Renal pelvis (tissue), 4 donors: ENCODE data around the gene BSN. TPM values are rescaled to one million over a fixed set of nuclear protein-coding genes. Genes with fewer than 3 reads are reported as not detected.

Experiments used
- DNase-seq: peaks from one replicate; pipeline ENCODE4 v3.0.0-alpha.2; 2013
- polyA plus RNA-seq, 3 donors: library from polyadenylated mRNA; unstranded; fragments of 120-200 nt; gene quantifications; one replicate each; pipeline ENCODE4 v1.2.1, GENCODE V29; 2013; ENCODE audit not compliant: insufficient read length in 3 of 3

The BSN gene
- polyA plus RNA-seq, 3 donors = 1.6 to 2.1 (median 2.0) TPM

DNA sequence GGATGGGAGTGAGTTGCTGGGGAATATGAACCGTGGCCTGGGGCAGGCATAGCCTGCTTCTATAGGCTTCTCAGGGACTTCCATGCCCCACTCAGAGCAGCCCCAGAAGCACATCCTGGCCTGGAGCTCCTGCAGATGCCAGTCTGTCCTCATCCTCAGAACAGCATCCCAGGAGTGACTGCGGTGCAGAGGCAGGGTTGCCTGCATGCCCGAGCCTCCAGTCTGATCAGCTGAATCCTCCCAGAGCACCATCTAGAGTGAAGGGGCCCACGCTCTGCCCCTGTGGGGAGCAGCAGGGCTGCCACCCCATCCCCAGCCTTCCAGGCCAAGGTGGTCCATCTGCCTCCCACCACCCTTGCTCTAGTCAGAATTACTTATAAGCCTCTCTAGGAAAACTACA lies 75.2 kb downstream of the BSN start:
- no peak for DNase-seq

GRCh38 chr3:49629866-49630265 lies 75.6 kb downstream of the BSN start:
- no peak for DNase-seq

DNA sequence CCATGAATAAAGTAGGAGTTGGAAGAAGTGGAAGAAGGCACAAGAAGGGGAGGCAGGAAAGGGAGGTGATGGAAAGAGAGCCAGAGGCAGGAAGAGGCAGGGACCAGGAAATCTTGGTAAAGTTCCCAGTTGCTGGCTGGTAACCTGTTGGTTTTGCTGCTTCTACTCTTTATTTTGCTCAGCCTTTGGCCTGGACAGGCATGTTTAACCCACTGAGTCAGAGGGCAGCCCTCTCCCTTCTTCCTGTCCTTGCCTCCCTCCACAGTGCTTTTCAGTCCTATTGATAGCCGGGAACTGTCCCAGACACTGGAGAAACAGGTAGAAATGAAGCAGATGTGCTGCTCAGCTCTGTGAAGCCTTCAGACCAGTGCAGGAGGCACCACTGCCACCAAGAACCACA lies 76.5 kb downstream of the BSN start:
- no peak for DNase-seq

DNA sequence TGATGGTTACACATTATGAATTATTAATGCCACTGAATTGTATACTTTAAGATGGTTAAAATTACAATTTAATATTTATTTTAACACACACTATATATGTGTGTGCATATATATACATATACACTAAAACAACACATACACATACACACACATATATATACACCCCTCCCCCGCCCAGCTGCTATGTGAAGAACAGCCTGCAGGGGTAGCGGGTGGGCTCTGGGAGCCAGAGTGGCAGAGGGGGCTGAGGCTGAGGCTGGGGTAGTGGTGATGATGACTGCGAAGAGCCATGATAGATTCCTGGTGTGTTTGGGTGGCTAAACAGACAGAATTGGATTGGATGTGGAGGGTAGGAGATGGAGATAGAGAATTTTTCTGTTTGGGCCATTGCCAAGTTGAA lies 80.5 kb downstream of the BSN start:
- no peak for DNase-seq

GRCh38 chr3:49636883-49637609 lies 82.8 kb downstream of the BSN start:
- DNase-seq = no peak

GRCh38 chr3:49638445-49638844 lies 84.2 kb downstream of the BSN start:
- DNase-seq = no peak

GRCh38 chr3:49639551-49639950 lies 85.3 kb downstream of the BSN start:
- DNase-seq = no peak

GRCh38 chr3:49641292-49641691 lies 87.0 kb downstream of the BSN start:
- DNase-seq = no peak

DNA sequence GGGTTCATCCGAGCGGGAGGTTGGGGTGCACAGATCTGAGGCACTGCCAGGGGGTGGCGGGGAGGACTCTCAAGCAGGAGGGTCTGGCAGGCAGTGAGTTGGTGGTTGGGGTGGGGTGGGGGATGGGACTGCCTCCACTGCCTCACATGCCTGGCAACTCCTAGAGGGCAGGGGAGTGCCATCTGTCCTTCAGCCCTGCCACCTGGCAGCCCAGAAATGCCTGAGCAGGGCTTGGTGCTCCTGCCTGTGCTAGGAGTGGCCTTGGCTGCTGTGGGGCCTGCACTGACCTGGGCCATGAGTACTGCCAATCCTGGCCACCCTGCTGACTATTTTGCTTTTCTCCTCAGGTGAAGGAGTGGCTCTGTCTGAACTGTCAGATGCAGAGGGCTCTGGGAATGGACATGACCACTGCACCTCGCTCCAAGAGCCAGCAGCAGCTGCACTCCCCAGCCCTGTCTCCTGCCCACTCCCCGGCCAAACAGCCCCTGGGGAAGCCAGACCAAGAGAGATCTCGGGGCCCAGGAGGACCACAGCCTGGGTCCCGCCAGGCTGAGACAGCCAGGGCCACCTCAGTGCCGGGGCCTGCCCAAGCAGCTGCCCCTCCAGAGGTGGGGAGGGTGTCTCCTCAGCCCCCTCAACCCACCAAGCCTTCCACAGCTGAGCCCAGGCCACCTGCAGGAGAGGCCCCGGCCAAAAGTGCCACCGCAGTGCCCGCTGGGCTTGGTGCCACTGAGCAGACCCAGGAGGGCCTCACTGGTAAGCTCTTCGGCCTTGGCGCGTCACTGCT lies 87.8 kb downstream of the BSN start:
- DNase-seq = no peak

DNA sequence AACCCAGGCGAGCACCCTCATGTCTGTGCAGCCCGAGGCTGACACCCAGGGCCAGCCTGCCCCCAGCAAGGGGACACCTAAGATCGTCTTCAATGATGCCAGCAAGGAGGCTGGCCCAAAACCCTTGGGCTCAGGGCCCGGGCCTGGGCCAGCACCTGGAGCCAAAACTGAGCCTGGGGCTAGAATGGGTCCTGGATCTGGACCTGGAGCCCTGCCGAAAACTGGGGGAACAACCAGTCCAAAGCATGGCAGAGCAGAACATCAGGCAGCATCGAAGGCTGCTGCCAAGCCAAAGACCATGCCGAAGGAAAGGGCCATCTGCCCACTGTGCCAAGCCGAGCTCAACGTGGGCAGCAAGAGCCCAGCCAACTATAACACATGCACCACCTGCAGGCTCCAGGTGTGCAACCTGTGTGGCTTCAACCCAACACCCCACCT lies 88.5 kb downstream of the BSN start:
- no peak for DNase-seq

GRCh38 chr3:49644684-49645083 lies 90.4 kb downstream of the BSN start:
- no peak for DNase-seq

DNA sequence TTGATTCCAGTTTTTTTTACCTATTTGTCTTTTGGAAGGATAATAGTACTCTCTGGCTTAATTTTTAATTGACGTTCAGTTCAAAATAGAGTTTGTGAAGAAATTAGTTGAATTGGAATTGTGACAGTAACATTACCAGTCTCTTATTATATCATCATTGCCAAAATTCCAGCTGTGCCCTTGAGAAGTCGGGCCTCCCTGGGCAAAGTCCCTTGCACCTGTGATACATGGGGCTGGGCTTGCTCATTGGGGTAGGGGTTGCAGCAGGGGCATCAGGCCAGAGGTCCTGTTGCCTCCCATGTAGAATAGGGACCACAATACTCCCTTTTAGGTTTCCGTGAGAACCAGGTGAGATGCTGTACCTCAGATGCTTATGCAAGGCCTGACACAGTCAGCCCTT lies 92.0 kb downstream of the BSN start:
- DNase-seq = no peak

DNA sequence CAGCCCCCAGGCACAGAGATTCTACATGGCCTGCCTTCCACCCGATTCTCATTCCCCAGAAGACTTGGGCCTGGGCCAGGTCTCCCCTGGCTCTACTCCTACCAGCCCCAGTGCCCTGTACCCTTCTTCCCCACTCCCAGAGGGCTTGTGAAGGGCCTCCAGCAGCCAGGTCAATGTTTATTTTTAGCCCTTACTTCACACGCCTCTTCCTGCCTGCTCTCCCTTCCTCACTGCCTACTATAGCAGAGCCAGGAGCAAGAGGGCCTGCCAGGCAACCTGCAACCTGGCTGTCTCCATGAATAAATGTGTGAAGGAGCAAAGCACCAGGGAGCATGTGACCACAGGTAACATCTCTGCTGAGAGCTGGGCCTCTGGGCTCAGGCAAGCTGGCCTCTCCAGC lies 93.5 kb downstream of the BSN start:
- no peak for DNase-seq

- DNase-seq = no peak
Measured at GRCh38 chr3:49648354-49649019, 94.2 kb downstream of the BSN start.

GRCh38 chr3:49649576-49649975 lies 95.3 kb downstream of the BSN start:
- no peak for DNase-seq

- DNase-seq = no peak
Measured at GRCh38 chr3:49650177-49650576, 95.9 kb downstream of the BSN start.

DNA sequence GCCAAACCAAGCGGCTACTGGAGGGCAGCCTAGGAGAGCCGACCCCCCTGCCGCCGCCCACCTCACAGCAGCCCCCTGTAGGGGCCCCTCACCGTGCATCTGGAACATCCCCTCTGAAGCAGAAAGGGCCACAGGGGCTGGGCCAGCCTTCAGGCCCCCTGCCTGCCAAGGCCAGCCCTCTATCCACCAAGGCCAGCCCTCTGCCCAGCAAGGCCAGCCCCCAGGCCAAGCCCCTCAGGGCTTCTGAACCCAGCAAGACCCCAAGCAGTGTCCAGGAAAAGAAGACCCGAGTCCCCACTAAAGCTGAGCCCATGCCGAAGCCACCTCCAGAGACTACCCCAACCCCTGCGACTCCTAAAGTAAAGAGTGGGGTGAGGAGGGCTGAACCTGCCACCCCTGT lies 96.4 kb downstream of the BSN start:
- DNase-seq = no peak

DNA sequence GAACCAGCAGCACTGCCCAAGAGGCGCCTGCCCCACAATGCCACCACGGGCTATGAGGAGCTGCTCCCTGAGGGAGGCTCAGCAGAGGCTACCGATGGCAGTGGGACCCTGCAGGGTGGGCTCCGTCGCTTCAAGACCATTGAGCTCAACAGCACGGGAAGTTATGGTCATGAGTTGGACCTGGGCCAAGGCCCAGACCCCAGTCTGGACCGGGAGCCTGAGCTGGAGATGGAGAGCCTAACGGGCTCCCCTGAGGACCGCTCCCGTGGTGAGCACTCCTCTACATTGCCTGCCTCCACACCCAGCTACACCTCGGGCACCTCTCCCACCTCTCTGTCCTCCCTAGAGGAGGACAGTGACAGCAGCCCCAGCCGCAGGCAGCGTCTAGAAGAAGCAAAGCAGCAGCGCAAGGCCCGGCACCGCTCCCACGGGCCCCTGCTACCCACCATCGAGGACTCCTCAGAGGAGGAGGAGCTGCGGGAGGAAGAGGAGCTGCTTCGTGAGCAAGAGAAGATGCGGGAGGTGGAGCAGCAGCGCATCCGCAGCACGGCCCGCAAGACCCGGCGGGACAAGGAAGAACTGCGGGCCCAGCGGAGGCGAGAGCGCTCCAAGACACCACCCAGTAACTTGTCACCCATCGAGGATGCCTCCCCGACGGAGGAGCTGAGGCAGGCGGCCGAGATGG lies 98.1 kb downstream of the BSN start:
- DNase-seq = no peak

DNA sequence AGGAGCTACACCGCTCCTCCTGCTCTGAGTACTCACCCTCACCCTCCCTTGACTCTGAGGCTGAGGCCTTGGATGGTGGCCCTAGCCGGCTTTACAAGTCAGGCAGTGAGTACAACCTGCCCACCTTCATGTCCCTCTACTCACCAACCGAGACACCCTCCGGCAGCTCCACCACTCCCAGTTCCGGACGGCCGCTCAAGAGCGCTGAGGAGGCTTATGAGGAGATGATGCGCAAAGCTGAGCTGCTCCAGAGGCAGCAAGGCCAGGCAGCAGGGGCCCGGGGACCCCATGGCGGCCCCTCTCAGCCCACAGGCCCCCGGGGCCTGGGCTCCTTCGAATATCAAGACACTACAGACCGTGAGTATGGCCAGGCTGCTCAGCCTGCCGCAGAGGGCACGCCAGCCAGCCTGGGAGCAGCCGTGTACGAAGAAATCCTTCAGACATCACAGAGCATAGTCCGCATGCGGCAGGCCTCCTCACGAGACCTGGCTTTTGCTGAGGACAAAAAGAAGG lies 98.7 kb downstream of the BSN start:
- DNase-seq = no peak

GRCh38 chr3:49653621-49654020 lies 99.3 kb downstream of the BSN start:
- DNase-seq = peak; percentile 41

- DNase-seq = no peak
Measured at GRCh38 chr3:49654176-49654825, 100.0 kb downstream of the BSN start.
